Right ventricle myocardium superior (tissue), 1 donor: Measurements from ENCODE around the gene CDC45. TPM values are rescaled to one million over a fixed set of nuclear protein-coding genes. Genes with fewer than 3 reads are reported as not detected.
A peak's percentile ranks its signal among the peaks of the same experiment; 100 is the strongest.
"Not testable (repeated sequence)": the region's sequence is repeated elsewhere in the genome, so short reads cannot be mapped to it uniquely, and the experiment has no call there.

Experiments
- ATAC-seq: fragments of 200-7000 bp; cut with Tn5 transposase; one replicate; pipeline ENCODE4 v1.9.1; 2020; ENCODE audit warnings: mild to moderate bottlenecking; ENCODE audit not compliant: poor library complexity
- DNase-seq: peaks from one replicate; pipeline ENCODE4 v3.0.0-alpha.2; 2020
- intact Hi-C: fragments of 100-400 bp; cut with DNase I; formaldehyde crosslinking; loops from one replicate; pipeline ENCODE4 v1.11.2; 2022
- total RNA-seq: library from RNA; stranded (reverse); fragmentation: NEBNext Ultra II Directional; extraction: Animal tissue kit (Norgen Biotek cat#: 25700); gene quantifications from one replicate; pipeline ENCODE4 v1.2.1, GENCODE V29; 2021
- donor health status: DM: no; HTN: yes; CAD: no; lungs with severe emphysema.

The CDC45 gene
- total RNA-seq, 1 donor from 2014 or later, result 0.62 TPM

DNA sequence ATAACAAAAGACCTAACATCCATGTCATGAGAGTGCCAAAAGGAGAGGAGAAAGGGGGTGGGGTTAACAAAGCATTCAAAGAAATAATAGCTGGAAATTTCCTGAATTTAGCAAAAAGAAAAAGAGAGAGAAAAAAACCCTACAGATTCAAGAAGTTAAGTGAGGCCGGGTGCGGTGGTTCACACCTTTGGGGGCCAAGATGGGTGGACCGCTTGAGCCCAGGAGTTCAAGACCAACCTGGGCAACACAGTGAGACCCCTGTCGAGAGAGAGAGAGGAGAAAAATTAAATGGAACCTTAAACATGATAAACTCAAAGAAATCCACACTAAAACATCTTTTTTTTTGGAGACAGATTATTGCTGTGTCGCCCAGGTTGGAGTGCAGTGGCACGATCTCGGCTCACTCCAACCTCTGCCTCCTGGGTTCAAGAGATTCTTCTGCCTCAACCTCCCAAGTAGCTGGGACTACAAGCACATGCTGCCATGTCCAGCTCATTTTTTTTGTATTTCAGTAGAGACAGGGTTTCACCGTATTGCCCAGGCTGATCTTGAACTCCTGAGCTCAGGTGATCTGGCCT, 53.4 kb downstream of the CDC45 start:
- no peak for DNase-seq
- intact Hi-C loops, result no loop called here
- no peak for ATAC-seq

GRCh38 chr22:19533857-19534256, 54.1 kb downstream of the CDC45 start:
- ATAC-seq (no peak), DNase-seq (no peak)
- intact Hi-C loops, result no loop called here

DNA sequence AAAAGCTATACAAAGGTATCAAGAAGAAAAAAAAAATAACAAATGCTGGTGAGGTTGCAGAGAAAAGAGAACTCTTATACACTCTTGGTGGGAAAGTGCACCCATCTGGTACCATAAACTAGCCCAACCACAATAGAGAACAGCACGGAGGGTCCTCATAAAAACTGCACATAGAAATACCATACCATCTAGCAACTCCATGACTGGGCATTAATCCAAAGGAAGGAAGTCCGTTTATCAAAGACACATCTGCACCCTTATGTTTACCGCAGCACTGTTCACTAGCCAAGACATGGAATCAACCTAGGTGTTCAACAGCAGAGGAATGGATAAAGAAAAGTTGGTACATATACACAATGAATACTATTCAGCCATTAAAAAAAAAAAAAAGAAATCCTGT, 55.3 kb downstream of the CDC45 start:
- no peak for DNase-seq
- ATAC-seq, result no peak
- intact Hi-C loops, result no loop called here

DNA sequence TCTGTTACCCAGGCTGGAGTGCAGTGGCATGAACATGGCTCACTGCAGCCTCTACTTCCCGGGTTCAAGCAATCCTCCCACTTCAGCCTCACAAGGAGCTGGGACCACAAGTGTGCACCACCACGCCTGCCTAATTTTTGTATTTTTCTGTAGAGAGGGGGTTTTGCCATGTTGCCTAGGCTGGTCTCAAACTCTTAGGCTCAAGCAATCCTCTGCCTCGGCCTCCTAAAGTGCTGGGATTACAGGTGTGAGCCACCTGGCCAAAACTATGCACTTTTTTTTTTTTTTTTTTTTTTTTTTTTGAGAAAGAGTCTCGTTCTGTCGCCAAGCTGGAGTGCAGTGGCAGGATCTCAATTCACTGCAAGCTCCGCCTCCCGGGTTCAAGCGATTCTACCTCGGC, 56.8 kb downstream of the CDC45 start:
- no peak for ATAC-seq
- DNase-seq, result no peak
- intact Hi-C loops, result no loop called here

DNA sequence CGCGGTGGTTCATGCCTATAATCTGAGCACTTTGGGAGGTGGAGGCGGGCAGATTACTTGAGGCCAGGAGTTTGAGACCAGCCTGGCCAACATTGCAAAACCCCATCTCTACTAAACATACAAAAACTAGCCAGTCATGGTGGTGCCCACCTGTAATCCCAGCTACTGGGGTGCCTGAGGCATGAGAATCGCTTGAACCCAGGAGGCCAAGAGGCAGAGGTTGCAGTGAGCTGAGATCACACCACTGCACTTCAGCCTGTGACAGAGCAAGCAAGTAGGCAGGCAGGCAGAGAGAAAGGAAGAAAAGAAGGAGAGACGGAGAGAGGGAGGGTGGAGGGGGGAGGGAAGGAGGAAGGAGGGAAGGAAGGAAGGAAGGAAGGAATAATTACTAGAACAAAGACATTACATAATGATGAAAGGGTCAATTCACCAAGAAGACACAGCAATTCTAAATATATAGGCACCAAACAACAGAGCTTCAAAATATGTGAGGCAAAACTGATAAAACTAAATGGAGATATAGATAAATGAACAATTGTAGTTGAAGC, 58.3 kb downstream of the CDC45 start:
- intact Hi-C loops, result no loop called here
- ATAC-seq (no peak), DNase-seq (no peak)

- DNase-seq (no peak), ATAC-seq (no peak)
- intact Hi-C loops, result no loop called here
These were observed 60.7 kb downstream of the CDC45 start for GRCh38 chr22:19540394-19540793.

GRCh38 chr22:19543970-19544708, 64.4 kb downstream of the CDC45 start:
- no peak for DNase-seq
- intact Hi-C loops, result no loop called here
- ATAC-seq, result peak; percentile 43

DNA sequence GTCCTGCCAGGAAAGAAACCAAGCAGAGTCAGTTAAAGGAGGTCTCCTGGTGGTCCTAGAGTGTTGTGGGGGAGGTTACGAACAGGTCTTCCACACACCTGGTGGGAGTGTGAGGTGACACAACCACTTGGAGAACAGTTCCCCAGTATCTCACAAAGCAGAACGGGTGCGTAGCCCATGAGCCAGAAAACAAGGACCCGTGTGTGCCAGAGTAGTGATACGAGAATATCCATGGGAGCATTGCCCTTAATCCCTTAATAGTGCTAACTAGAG, 66.2 kb downstream of the CDC45 start:
- DNase-seq (no peak), ATAC-seq (no peak)
- intact Hi-C loops, result no loop called here

DNA sequence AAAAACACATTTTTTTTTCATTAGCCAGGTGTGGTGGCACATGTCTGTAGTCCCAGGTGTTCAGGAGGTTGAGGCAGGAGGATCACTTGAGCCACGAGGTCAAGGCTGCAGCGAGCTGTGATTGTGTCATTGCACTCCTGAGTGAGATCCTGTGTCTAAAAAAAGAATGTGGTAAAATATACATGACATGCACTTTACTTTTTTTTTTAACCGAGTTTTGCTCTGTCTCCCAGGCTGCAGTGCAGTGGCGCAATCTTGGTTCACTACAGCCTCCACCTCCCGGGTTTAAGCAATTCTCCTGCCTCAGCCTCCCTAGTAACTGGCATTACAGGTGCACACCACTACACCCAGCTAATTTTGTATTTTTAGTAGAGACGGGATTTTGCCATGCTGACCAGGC, 67.0 kb downstream of the CDC45 start:
- intact Hi-C loops, result no loop called here
- ATAC-seq (no peak), DNase-seq (no peak)

DNA sequence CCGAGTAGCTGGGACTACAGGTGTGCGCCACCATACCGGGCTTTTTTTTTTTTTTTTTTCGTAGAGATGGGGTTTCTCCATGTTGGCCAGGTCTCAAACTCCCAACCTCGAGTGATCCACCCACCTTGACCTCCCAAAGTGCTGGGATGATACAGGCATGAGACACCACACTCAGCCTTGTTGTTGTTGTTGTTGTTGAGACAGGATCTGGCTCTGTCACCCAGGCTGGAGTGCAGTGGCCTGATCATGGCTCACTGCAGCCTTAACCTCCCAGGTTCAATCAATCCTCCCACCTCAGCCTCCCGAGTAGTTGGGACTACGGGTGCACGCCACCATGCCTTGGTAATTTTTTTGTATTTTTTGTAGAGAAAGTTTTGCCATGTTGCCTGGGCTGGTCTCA, 67.9 kb downstream of the CDC45 start:
- intact Hi-C loops, result no loop called here
- no peak for ATAC-seq

DNA sequence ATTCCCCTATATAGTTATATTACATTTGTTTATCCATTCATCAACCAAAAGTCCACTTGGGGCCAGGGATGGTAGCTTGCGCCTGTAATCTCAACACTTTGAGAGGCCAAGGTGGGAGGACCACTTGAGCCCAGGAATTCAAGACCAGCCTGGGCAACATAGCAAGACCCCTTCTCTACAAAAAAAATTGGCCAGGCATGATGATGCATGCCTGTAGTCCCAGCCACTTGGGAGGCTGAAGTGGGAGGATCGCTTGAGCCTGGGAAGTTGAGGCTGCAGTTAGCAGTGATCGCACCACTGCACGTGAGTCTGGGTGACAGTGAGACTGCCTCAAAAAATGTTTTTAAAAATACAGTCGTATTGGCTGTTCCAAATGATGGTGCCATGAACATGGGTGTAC, 68.7 kb downstream of the CDC45 start:
- intact Hi-C loops, DNase-seq, ATAC-seq: not testable (repeated sequence)

More for the DNA sequence above, 67.9 kb downstream of the CDC45 start:
- DNase-seq, result no peak

- intact Hi-C loops, result no loop called here
- DNase-seq (no peak), ATAC-seq (no peak)
These were observed 69.2 kb downstream of the CDC45 start for GRCh38 chr22:19548964-19549363.

- intact Hi-C loops, result no loop called here
- ATAC-seq (no peak), DNase-seq (no peak)
These were observed 69.7 kb downstream of the CDC45 start for GRCh38 chr22:19549428-19549827.

GRCh38 chr22:19550382-19550781, 70.7 kb downstream of the CDC45 start:
- ATAC-seq (no peak), DNase-seq (no peak)
- intact Hi-C loops, result no loop called here

DNA sequence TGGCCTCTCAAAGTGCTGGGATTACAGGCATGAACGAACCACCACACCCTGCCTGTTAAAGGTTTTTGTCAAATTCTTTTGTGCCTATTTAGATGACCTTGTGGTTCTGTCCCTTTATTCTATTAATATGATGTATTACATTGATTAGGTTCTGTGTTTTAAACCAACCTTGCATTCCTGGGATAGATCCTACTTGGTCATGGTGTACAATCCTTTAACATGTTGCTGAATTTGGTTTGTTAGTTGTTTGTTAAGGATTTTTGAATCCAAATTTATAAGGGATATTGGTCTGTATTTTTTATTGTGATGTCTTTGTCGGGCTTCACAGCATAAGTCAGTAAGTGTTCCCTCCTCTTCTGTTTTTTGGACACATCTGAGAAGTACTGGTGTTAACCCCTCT, 73.5 kb downstream of the CDC45 start:
- ATAC-seq (no peak), DNase-seq (no peak)
- intact Hi-C loops, result no loop called here

- no peak for DNase-seq
- ATAC-seq, result no peak
- intact Hi-C loops, result no loop called here
These were observed 75.2 kb downstream of the CDC45 start for GRCh38 chr22:19554834-19555404.

DNA sequence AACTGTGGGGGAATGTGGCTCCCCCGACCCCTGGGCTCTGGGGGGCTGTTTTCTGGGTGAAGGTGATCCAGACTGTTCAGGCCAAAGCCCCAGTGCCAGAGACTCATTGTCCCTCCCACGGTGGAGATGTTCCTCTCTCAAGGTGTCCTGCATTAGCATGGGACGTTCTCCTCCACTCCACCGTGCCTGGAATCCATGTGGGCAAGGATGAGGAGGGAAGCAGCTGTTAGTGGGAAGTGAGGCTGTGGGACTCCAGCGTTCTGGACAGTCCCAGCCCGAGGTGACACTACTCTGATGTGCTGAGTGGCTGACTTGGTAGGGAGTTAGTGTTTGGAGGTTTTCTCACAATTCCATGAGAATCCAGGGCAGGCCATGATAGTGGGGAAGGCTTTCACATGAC, 75.9 kb downstream of the CDC45 start:
- intact Hi-C loops, result no loop called here
- DNase-seq (no peak), ATAC-seq (no peak)

DNA sequence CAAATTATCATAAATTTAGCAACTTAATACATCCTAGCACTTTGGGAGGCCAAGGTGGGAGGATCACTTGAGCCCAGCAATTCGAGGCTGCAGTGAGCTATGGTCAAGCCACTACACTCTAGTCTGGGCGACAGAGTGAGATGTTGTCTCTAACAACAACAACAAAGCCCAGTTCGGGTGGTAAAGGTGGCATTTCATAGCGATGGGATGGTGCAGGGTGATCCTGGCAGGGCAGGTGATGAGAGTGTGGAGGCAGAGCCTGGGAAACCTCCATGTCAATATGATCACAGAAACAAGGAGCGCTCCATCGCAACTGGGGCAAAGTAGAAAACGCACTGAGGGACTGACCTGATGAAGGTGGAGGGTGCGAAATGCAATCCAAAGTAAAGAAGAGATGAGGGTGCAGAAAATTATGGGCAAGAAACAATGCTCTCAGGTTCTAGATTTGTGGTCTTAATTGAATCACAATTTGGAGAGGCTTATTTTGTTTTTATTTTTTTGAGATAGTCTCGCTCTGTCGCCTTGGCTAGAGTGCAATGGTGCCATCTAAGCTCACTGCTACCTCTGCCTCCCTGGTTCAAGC, 77.3 kb downstream of the CDC45 start:
- no peak for DNase-seq
- intact Hi-C loops, result no loop called here
- no peak for ATAC-seq

DNA sequence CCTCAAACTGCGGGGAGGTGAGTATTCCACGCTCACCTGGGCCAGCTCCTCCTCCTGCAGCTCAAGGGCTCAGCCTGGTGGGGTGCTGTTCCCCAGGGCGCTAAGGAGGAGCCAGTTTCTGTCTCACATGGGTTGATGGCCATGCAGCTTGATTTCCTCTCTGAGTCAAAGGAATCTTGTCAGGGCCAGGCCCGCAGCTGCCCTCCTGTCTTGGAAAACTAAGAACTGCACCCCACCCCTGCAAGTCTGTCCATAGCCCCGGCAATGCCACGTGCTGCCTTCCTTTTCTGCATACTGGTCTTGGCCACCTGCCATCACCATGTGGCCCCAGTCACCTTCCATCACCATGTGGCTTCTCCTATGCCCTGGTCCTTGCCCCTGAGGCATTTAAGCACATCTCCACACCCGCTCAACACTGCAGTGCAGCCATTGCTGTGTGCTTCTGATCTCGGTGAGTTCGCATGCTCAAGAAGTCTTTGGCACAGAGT, 79.6 kb downstream of the CDC45 start:
- DNase-seq (no peak), ATAC-seq (no peak)
- intact Hi-C loops, result no loop called here

- DNase-seq (no peak), ATAC-seq (no peak)
- intact Hi-C loops, result no loop called here
These were observed 80.2 kb downstream of the CDC45 start for GRCh38 chr22:19559956-19560355.
